Neuronal stem cell (in vitro differentiated cells): ENCODE results near the gene CES3.
"Not testable (repeated sequence)": the region's sequence is repeated elsewhere in the genome, so short reads cannot be mapped to it uniquely, and the experiment has no call there.

Experiments used
- DNase-seq: peaks from one replicate; pipeline ENCODE4 v3.0.0-alpha.2; 2013; ENCODE audit warnings: low spot score
- H2AFZ ChIP-seq: one replicate; pipeline ENCODE4 v1.6.1; 2013; ENCODE audit warnings: mild to moderate bottlenecking, low read length, inconsistent platforms
- H2AK5ac ChIP-seq: 2 replicates; pipeline ENCODE4 v1.6.1; 2013; ENCODE audit warnings: low read depth, mild to moderate bottlenecking, inconsistent platforms, low read length, moderate library complexity, mixed read lengths
- H2BK120ac ChIP-seq: 2 replicates; pipeline ENCODE4 v1.6.1; 2013; ENCODE audit warnings: low read depth, mild to moderate bottlenecking, inconsistent platforms, low read length, moderate library complexity, mixed read lengths
- H2BK12ac ChIP-seq: one replicate; pipeline ENCODE4 v1.6.1; 2013; ENCODE audit warnings: low read length, inconsistent platforms
- H2BK15ac ChIP-seq: 2 replicates; pipeline ENCODE4 v1.6.1; 2013; ENCODE audit warnings: mild to moderate bottlenecking, low read length, inconsistent platforms, mixed read lengths
- H2BK5ac ChIP-seq: one replicate; pipeline ENCODE4 v1.6.1; 2013; ENCODE audit warnings: inconsistent platforms, mild to moderate bottlenecking, low read length, moderate library complexity
- H3K14ac ChIP-seq: one replicate; pipeline ENCODE4 v1.6.1; 2013; ENCODE audit warnings: low read length, inconsistent platforms
- H3K18ac ChIP-seq: 2 replicates; pipeline ENCODE4 v1.6.1; 2013; ENCODE audit warnings: low read length, inconsistent platforms
- H3K23ac ChIP-seq: 2 replicates; pipeline ENCODE4 v1.6.1; 2013; ENCODE audit warnings: low read depth, mild to moderate bottlenecking, mixed read lengths, low read length, inconsistent platforms; ENCODE audit not compliant: poor library complexity
- H3K27ac ChIP-seq: replicated peaks from 3 replicates; pipeline ENCODE4 v1.5.1; 2013; ENCODE audit warnings: low read length, inconsistent platforms
- H3K27me3 ChIP-seq, 3 experiments: 2 replicates each; pipeline ENCODE4 v1.6.1; 2013; ENCODE audit warnings: low read length in 3 of 3, mild to moderate bottlenecking in 2 of 3, inconsistent platforms in 1 of 3, low read depth in 1 of 3, mixed read lengths in 1 of 3, moderate library complexity in 1 of 3; ENCODE audit not compliant: control insufficient read depth in 3 of 3, insufficient read depth in 3 of 3
- H3K36me3 ChIP-seq, 2 donors: replicated peaks in 1 of 2; 2 replicates each; pipeline ENCODE4 v1.6.1; 2013; ENCODE audit warnings: low read length in 2 of 2; ENCODE audit not compliant: control insufficient read depth in 2 of 2, insufficient read depth in 2 of 2
- H3K4ac ChIP-seq: 2 replicates; pipeline ENCODE4 v1.6.1; 2013; ENCODE audit warnings: inconsistent platforms, mild to moderate bottlenecking, low read length, moderate library complexity
- H3K4me1 ChIP-seq, 2 donors: 1 replicate in 1 of 2; 2 replicates in 1 of 2; pipeline ENCODE4 v1.6.1; 2013; ENCODE audit warnings: low read length in 2 of 2, low read depth in 1 of 2; ENCODE audit not compliant: control insufficient read depth in 2 of 2, insufficient read depth in 1 of 2
- H3K4me2 ChIP-seq: one replicate; pipeline ENCODE4 v1.6.1; 2013; ENCODE audit warnings: mild to moderate bottlenecking, low read length, inconsistent platforms; ENCODE audit not compliant: insufficient read depth, poor library complexity, severe bottlenecking
- H3K4me3 ChIP-seq, 2 donors: 2 replicates each; pipeline ENCODE4 v1.5.1; 2013; ENCODE audit warnings: low read length in 2 of 2, mild to moderate bottlenecking in 2 of 2, inconsistent platforms in 1 of 2, moderate library complexity in 1 of 2
- H3K79me1 ChIP-seq: one replicate; pipeline ENCODE4 v1.6.1; 2013; ENCODE audit warnings: low read depth, mild to moderate bottlenecking, inconsistent platforms, low read length, moderate library complexity
- H3K9ac ChIP-seq: one replicate; pipeline ENCODE4 v1.6.1; 2013; ENCODE audit warnings: mild to moderate bottlenecking, low read depth, low read length, inconsistent platforms; ENCODE audit not compliant: poor library complexity
- H3K9me3 ChIP-seq, 2 donors: replicated peaks in 1 of 2; 2 replicates each; pipeline versions ENCODE3 to v1.6.1; 2013; ENCODE audit warnings: low read length in 2 of 2, mild to moderate bottlenecking in 2 of 2, inconsistent platforms in 1 of 2, low read depth in 1 of 2, mixed read lengths in 1 of 2, moderate library complexity in 1 of 2; ENCODE audit not compliant: control insufficient read depth in 2 of 2, insufficient read depth in 1 of 2
- H4K8ac ChIP-seq: one replicate; pipeline ENCODE4 v1.6.1; 2013; ENCODE audit warnings: low read depth, mild to moderate bottlenecking, inconsistent platforms, low read length, moderate library complexity
- H4K91ac ChIP-seq: one replicate; pipeline ENCODE4 v1.6.1; 2013; ENCODE audit warnings: low read length, low read depth, mild to moderate bottlenecking, inconsistent platforms; ENCODE audit not compliant: poor library complexity
- WGBS, 2 donors: extraction: QIAGEN DNeasy Blood & Tissue Kit; methylation state at CpG; one replicate each; pipeline ENCODE4 v1.1.7; 2013; ENCODE audit warnings: missing lambda C conversion rate in 2 of 2, mixed read lengths in 1 of 2; ENCODE audit not compliant: insufficient read length in 2 of 2, insufficient replicate concordance in 1 of 2; ENCODE audit errors: extremely low coverage in 2 of 2; 5-methylcytosine and 5-hydroxymethylcytosine counted together

The CES3 gene

GRCh38 chr16:66991545-66992077 lies 30.5 kb downstream of the CES3 start:
- no CpG with 5 or more reads among the region's 2 CpGs for WGBS, 2 donors
- Histone ChIP-seq H3K4me2 (no peak overlapping the region), H3K23ac (no peak overlapping the region), H3K27me3 (peaks cover 0 to 30% (median 5%) of the 10 kb centered on the region in 3 experiments), H3K27ac (no peak overlapping the region), H3K4ac (no peak overlapping the region), H4K8ac (no peak overlapping the region), H3K4me1 (no peaks in the 10 kb centered on the region), H2AFZ (no peak overlapping the region), H3K4me3 (no peak overlapping the region), H3K9ac (no peak overlapping the region), H2BK5ac (no peak overlapping the region), H2AK5ac (no peak overlapping the region), H4K91ac (no peak overlapping the region), H3K18ac (no peak overlapping the region), H3K36me3 (no peaks in the 10 kb centered on the region), H2BK12ac (no peak overlapping the region), H3K14ac (no peak overlapping the region), H2BK120ac (no peak overlapping the region), H2BK15ac (no peak overlapping the region), H3K79me1 (peaks cover 3% of the 10 kb centered on the region), H3K9me3 (peaks cover 0 to 2% of the 10 kb centered on the region in 2 donors)
- no peak for DNase-seq

DNA sequence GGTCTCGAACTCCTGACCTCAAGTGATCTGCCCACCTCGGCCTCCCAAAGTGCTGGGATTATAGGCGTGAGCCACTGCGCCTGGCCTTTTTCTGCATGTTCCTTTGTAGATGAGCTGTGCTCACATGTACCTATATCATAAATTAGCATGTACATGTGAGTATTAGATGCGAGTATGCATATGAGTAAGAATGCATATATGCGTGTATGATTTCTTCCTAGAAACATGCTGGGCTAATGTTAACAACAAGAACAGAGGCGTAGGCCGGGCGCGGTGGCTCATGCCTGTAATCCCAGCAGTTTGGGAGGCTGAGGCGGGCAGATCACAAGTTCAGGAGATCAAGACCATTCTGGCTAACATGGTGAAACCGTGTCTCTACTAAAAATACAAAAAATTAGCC lies 32.5 kb downstream of the CES3 start:
- H2BK5ac ChIP-seq, H2BK12ac ChIP-seq, H4K8ac ChIP-seq, H3K9ac ChIP-seq, H3K4me1 ChIP-seq, H2AK5ac ChIP-seq, H3K23ac ChIP-seq, H2BK15ac ChIP-seq, H3K14ac ChIP-seq, H3K4me3 ChIP-seq, H2AFZ ChIP-seq, H3K18ac ChIP-seq, H3K27ac ChIP-seq, H3K4ac ChIP-seq, H3K79me1 ChIP-seq, H3K4me2 ChIP-seq, H3K36me3 ChIP-seq, H2BK120ac ChIP-seq, DNase-seq, H4K91ac ChIP-seq, H3K9me3 ChIP-seq: not testable (repeated sequence)
- no CpG with 5 or more reads among the region's 12 CpGs for WGBS, 2 donors
- H3K27me3 ChIP-seq = peaks cover 0 to 42% (median 7%) of the 10 kb centered on the region in 3 experiments

- Histone ChIP-seq H2AK5ac (no peak overlapping the region), H2AFZ (no peak overlapping the region), H4K91ac (no peak overlapping the region), H2BK120ac (no peak overlapping the region), H2BK5ac (no peak overlapping the region), H4K8ac (no peak overlapping the region), H3K4me3 (no peak overlapping the region), H3K36me3 (no peaks in the 10 kb centered on the region), H3K23ac (no peak overlapping the region), H3K9ac (no peak overlapping the region), H2BK15ac (no peak overlapping the region), H3K27me3 (peaks cover 4 to 59% (median 28%) of the 10 kb centered on the region in 3 experiments), H3K18ac (no peak overlapping the region), H2BK12ac (no peak overlapping the region), H3K79me1 (no peaks in the 10 kb centered on the region), H3K4ac (no peak overlapping the region), H3K4me2 (no peak overlapping the region), H3K27ac (no peak overlapping the region), H3K9me3 (peaks cover 0 to 2% of the 10 kb centered on the region in 2 donors), H3K4me1 (peaks cover 4 to 8% of the 10 kb centered on the region in 2 donors), H3K14ac (no peak overlapping the region)
- WGBS, 2 donors = no CpG with 5 or more reads among the region's 6 CpGs
- no peak for DNase-seq
Measured at GRCh38 chr16:66996324-66996982, 35.4 kb downstream of the CES3 start.

GRCh38 chr16:66996983-66997358 lies 35.9 kb downstream of the CES3 start:
- Histone ChIP-seq H4K91ac (no peak overlapping the region), H3K27ac (no peak overlapping the region), H3K14ac (no peak overlapping the region), H3K23ac (no peak overlapping the region), H2BK120ac (no peak overlapping the region), H3K4me2 (no peak overlapping the region), H2BK15ac (no peak overlapping the region), H4K8ac (no peak overlapping the region), H3K4me3 (no peak overlapping the region), H2AFZ (no peak overlapping the region), H2BK5ac (no peak overlapping the region), H2AK5ac (no peak overlapping the region), H3K18ac (no peak overlapping the region), H2BK12ac (no peak overlapping the region), H3K27me3 (peaks cover 4 to 60% (median 32%) of the 10 kb centered on the region in 3 experiments), H3K9ac (no peak overlapping the region), H3K9me3 (peaks cover 0 to 2% of the 10 kb centered on the region in 2 donors), H3K4ac (no peak overlapping the region), H3K4me1 (peaks cover 4 to 10% of the 10 kb centered on the region in 2 donors), H3K79me1 (no peaks in the 10 kb centered on the region), H3K36me3 (no peaks in the 10 kb centered on the region)
- DNase-seq = no peak
- WGBS, 2 donors = no CpG with 5 or more reads among the region's 3 CpGs
